HG03378 (cell line): ENCODE data around the gene ASIC2.
"Not testable (repeated sequence)": the region's sequence is repeated elsewhere in the genome, so short reads cannot be mapped to it uniquely, and the experiment has no call there.

ENCODE experiments used
- ATAC-seq: cut with Tn5 transposase; IDR thresholded peaks from one replicate; pipeline ENCODE4 v1.9.1; 2021; ENCODE audit warnings: mild to moderate bottlenecking, moderate library complexity; ENCODE audit not compliant: unreplicated experiment

Gene ASIC2

GRCh38 chr17:32992321-32993033 is 300.6 kb downstream of the ASIC2 start:
- ATAC-seq: no peak

- no peak for ATAC-seq
Observed at GRCh38 chr17:32988481-32989101, 304.5 kb downstream of the ASIC2 start.

DNA sequence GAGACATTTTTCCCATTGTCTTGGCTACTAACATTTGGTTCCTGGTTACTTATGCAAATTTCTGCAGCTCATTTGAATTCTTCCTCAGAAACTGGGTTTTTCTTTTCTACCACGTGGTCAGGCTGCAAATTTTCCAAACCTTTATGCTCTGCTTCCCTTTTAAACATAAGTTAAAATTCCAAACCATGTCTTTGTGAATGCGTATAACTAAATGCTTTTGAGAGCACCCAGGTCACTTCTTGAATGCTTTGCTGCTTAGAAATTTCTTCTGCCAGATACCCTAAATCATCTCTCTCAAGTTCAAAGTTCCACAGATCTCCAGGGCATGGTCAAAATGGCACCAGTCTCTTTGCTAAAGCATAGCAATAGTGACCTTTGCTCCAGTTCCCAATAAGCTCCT is 305.2 kb downstream of the ASIC2 start:
- ATAC-seq: not testable (repeated sequence)

DNA sequence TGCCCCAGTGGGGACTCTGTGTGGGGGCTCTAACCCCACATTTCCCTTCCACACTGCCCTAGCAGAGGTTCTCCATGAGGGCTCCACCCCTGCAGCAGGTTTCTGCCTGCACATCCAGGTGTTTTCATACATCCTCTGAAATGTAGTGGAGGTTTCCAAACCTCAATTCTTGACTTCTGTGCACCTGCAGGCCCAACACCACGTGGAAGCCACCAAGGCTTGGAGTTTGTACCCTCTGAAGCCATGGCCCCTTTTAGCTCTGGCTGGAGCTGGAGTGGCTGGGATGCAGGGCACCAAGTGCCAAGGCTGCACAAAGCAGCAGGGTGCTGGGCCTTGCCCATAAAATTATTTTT is 305.7 kb downstream of the ASIC2 start:
- ATAC-seq: not testable (repeated sequence)

GRCh38 chr17:32985050-32985756 is 307.9 kb downstream of the ASIC2 start:
- ATAC-seq: no peak

GRCh38 chr17:32981611-32982010 is 311.5 kb downstream of the ASIC2 start:
- ATAC-seq: not testable (repeated sequence)

GRCh38 chr17:32980230-32980629 is 312.9 kb downstream of the ASIC2 start:
- ATAC-seq: no peak

GRCh38 chr17:32976605-32977004 is 316.5 kb downstream of the ASIC2 start:
- ATAC-seq: no peak

DNA sequence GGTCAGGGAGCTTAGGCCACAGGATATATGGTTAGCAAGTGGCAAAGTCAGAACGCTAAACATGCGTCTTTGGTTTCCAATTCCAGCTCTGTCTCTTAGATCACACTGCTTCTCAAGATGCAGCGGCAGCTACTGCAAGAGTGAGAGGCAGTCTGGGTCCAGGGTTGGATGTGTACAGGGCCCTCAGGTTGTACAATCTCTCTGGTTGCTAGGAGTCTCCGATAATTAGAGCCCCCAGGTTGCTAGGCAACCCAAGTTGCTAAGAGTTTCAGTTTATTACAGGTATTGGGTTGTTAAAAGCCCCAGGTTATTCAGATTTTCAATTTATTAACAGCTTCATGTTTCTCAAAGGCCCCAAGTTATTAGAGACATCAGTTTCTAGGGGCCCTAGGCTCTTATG is 317.0 kb downstream of the ASIC2 start:
- no peak for ATAC-seq

GRCh38 chr17:32971171-32971570 is 321.9 kb downstream of the ASIC2 start:
- no peak for ATAC-seq

- ATAC-seq: no peak
Observed at GRCh38 chr17:32970281-32970680, 322.8 kb downstream of the ASIC2 start.

GRCh38 chr17:32969231-32969630 is 323.9 kb downstream of the ASIC2 start:
- not testable (repeated sequence) for ATAC-seq

DNA sequence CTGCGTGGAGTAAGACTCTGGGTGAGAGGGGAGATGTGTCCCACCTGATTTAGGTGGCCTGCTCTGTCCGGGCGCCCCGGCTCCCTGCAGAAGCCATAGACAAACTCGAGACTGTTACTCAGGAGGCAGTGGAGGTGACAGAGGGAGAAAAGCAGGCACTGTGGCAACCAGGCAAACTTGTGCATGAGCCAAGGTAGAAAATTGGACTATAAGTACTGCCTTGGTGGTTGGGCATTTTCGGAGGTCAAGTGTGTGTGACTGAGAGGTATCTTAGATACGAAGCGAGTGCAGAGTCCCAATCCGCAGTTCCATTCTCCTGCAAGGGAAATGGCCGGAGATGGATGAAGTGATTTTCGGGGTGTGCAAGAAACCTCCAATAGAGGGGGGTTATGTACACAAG is 328.6 kb downstream of the ASIC2 start:
- ATAC-seq: no peak
